ENCODE results near the gene C2orf66.

GRCh38 chr2:196851088-196851487 lies 41.9 kb upstream of the C2orf66 start:
- TF ChIP-seq EZH2 (IDR thresholded peaks at IDR 0.05) (no peak), POLR2AphosphoS5 (IDR thresholded peaks at IDR 0.05; ENCODE audit: borderline replicate concordance, low read depth, low read length) (no peak)
